ENCODE measurements around the gene HPX. TPM values are rescaled to one million over a fixed set of nuclear protein-coding genes. Genes with fewer than 3 reads are reported as not detected.

HPX gene
- total RNA-seq, 1 donor from 2014 or later = 0.40 TPM

- Mint-ChIP-seq H3K27ac (no peak overlapping the region), H3K4me3 (no peak overlapping the region), H3K4me1 (peaks cover 20% of the 10 kb centered on the region), H3K9me3 (no peaks in the 10 kb centered on the region), H3K27me3 (no peaks in the 10 kb centered on the region), H3K36me3 (ENCODE audit: low read depth) (peaks cover 42% of the 10 kb centered on the region)
- DNase-seq (no peak), ATAC-seq (ENCODE audit: low read depth) (no peak)
- CTCF ChIA-PET = interaction anchor here (1.7 kb wide), 1 partner anchor 107 kb away, joined by 4 read pairs; no protein-coding TSS in a partner anchor
- POLR2A ChIA-PET = interaction anchor here (0.6 kb wide), 1 partner anchor 95 kb away, joined by 3 read pairs; no protein-coding TSS in a partner anchor
- intact Hi-C loops (cut with micrococcal nuclease) = no loop called here
- no peak for TF ChIP-seq CTCF (IDR thresholded peaks at IDR 0.05)
These were observed 45.5 kb upstream of the HPX start for GRCh38 chr11:6486256-6486655.

- POLR2A ChIA-PET = interaction anchor here (1.3 kb wide), 1 partner anchor 260 kb away, joined by 3 read pairs; no protein-coding TSS in a partner anchor
These were observed 44.9 kb upstream of the HPX start for GRCh38 chr11:6485661-6486060.

DNA sequence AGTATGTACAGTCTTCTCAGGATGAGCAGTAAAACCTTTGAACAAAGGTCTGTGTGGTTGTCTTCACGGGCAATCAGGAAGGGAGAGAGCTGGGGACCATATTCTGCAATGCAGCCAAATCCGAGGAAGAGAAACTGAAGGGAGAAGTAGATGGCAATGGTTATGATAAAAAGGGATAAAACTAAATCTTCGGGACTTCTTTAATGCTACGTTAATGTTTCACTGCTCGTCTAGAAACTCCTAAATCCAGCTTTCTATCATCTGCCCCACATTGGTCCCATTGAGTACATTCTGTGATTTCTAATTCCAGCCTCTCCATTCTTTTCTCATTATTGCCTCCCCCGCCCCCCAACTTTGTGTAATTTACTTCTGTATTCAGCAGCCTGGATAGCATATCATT lies 42.2 kb upstream of the HPX start:
- ATAC-seq (ENCODE audit: low read depth) = no peak
- intact Hi-C loops (cut with micrococcal nuclease) = loop anchor here (5.0 kb wide), 1 partner anchor 1876 kb away; the partner anchor contains the start of gene TRIM68
- peak overlapping the region; percentile 97 for H3K27ac Mint-ChIP-seq
- H3K36me3 Mint-ChIP-seq (ENCODE audit: low read depth) = peaks cover 38% of the 10 kb centered on the region
- no peaks in the 10 kb centered on the region for H3K9me3 Mint-ChIP-seq
- DNase-seq = no peak
- H3K4me1 Mint-ChIP-seq = peaks cover 42% of the 10 kb centered on the region
- ChIA-PET CTCF (interaction anchor here (0.8 kb wide), 1 partner anchor 104 kb away, joined by 5 read pairs; no protein-coding TSS in a partner anchor), POLR2A (interaction anchor here (2.4 kb wide), 1 partner anchor 136 kb away, joined by 17 read pairs; the partner anchor contains the start of gene TPP1)
- no peaks in the 10 kb centered on the region for H3K27me3 Mint-ChIP-seq
- no peak for TF ChIP-seq CTCF (IDR thresholded peaks at IDR 0.05)
- peak overlapping the region; percentile 39 for H3K4me3 Mint-ChIP-seq

More at GRCh38 chr11:6485661-6486060, 44.9 kb upstream of the HPX start:
- no peak overlapping the region for H3K27ac Mint-ChIP-seq
- peaks cover 26% of the 10 kb centered on the region for H3K4me1 Mint-ChIP-seq
- H3K27me3 Mint-ChIP-seq = no peaks in the 10 kb centered on the region
- intact Hi-C loops (cut with micrococcal nuclease) = no loop called here
- no peaks in the 10 kb centered on the region for H3K9me3 Mint-ChIP-seq
- ATAC-seq (ENCODE audit: low read depth) (no peak), DNase-seq (no peak)
- TF ChIP-seq CTCF (IDR thresholded peaks at IDR 0.05) = no peak
- CTCF ChIA-PET = no interaction called here
- H3K36me3 Mint-ChIP-seq (ENCODE audit: low read depth) = peaks cover 48% of the 10 kb centered on the region
- no peak overlapping the region for H3K4me3 Mint-ChIP-seq

DNA sequence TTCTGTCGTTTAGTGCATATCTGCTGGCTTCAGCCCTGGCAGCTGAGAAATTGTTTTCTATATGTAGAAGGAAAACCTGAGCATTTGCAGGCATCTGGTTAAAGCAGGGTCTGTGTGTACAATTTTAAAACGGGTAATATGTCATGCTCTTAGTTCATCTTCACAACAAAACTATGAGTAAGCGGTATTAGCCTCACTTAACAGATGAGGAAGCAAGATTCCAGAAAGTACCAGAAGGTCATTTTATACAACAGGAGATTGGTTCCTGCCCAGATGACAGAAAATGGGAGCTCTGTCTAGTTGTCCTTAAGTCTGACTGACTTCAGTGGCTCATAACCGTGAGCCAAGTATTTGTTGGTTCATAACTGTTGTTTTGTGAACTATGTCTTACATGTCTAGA lies 41.7 kb upstream of the HPX start:
- no peak for TF ChIP-seq CTCF (IDR thresholded peaks at IDR 0.05)
- no peaks in the 10 kb centered on the region for H3K9me3 Mint-ChIP-seq
- intact Hi-C loops (cut with micrococcal nuclease) = loop anchor here (5.0 kb wide), 1 partner anchor 1875 kb away; the partner anchor contains the start of gene TRIM68
- CTCF ChIA-PET = interaction anchor here (0.8 to 1.9 kb wide), 2 partner anchors 103 to 201 kb away, joined by 5 to 8 read pairs; partner anchors contain the start of gene MRPL17
- H3K36me3 Mint-ChIP-seq (ENCODE audit: low read depth) = peaks cover 40% of the 10 kb centered on the region
- DNase-seq = no peak
- no peaks in the 10 kb centered on the region for H3K27me3 Mint-ChIP-seq
- H3K4me3 Mint-ChIP-seq = peak overlapping the region; percentile 95
- ATAC-seq (ENCODE audit: low read depth) = no peak
- POLR2A ChIA-PET = interaction anchor here (0.9 to 2.4 kb wide), 8 partner anchors 8 to 290 kb away, joined by 3 to 20 read pairs (median 8); partner anchors contain the start of genes MRPL17, TAF10, TPP1 and TRIM3
- H3K4me1 Mint-ChIP-seq = peaks cover 42% of the 10 kb centered on the region
- peak overlapping the region; percentile 97 for H3K27ac Mint-ChIP-seq

DNA sequence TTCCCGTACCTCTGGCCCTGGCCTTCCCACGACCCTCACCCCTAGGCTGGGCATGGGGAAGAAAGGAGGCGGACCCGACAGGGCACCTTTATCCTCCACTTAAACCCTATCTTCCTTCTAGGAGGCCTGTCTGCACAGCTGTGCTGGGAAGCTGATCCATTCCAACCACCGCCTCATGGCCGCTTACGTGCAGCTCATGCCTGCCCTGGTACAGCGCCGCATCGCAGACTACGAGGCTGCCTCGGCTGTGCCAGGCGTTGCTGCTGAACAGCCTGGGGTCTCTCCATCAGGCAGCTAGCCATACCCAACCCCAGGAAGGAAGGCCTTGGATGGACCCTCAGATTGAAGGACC lies 41.1 kb upstream of the HPX start:
- H3K27ac Mint-ChIP-seq = peak overlapping the region; percentile 97
- H3K27me3 Mint-ChIP-seq = no peaks in the 10 kb centered on the region
- intact Hi-C loops (cut with micrococcal nuclease) = loop anchor here (1.0 to 5.0 kb wide), 10 partner anchors 63 to 1875 kb away; partner anchors contain the start of genes APBB1, FHIP1B, ILK and MRPL17
- CTCF ChIA-PET = interaction anchor here (1.0 to 1.9 kb wide), 6 partner anchors 12 to 224 kb away, joined by 3 to 9 read pairs (median 4); partner anchors contain the start of genes MRPL17 and SMPD1
- no peak for TF ChIP-seq CTCF (IDR thresholded peaks at IDR 0.05)
- DNase-seq = no peak
- peaks cover 45% of the 10 kb centered on the region for H3K36me3 Mint-ChIP-seq (ENCODE audit: low read depth)
- no peak for ATAC-seq (ENCODE audit: low read depth)
- peak overlapping the region; percentile 95 for H3K4me3 Mint-ChIP-seq
- POLR2A ChIA-PET = interaction anchor here (0.7 to 2.4 kb wide), 18 partner anchors 8 to 792 kb away, joined by 3 to 20 read pairs (median 6); partner anchors contain the start of genes APBB1, MRPL17, SMPD1 and TAF10
- H3K9me3 Mint-ChIP-seq = no peaks in the 10 kb centered on the region
- H3K4me1 Mint-ChIP-seq = peaks cover 42% of the 10 kb centered on the region
